Ishikawa (cell line): ENCODE measurements around the gene TXK.

Experiments used
- EP300 ChIP-seq: IDR thresholded peaks from 2 replicates; pipeline ENCODE4 v1.6.1; 2012; ENCODE audit warnings: borderline replicate concordance
- NFIC ChIP-seq: IDR thresholded peaks from 2 replicates; pipeline ENCODE4 v1.6.1; 2012
- REST ChIP-seq: IDR thresholded peaks from 2 replicates; pipeline ENCODE4 v1.6.1; 2012; ENCODE audit warnings: low read depth, mild to moderate bottlenecking
- TAF1 ChIP-seq: IDR thresholded peaks from 2 replicates; pipeline ENCODE4 v1.6.1; 2012; ENCODE audit warnings: low read depth, mild to moderate bottlenecking
- USF1 ChIP-seq: IDR thresholded peaks from 2 replicates; pipeline ENCODE4 v1.6.1; 2012
- YY1 ChIP-seq: IDR thresholded peaks from 2 replicates; pipeline ENCODE4 v1.6.1; 2012; ENCODE audit warnings: low read depth
- ZBTB7A ChIP-seq: IDR thresholded peaks from 2 replicates; pipeline ENCODE4 v1.6.1; 2012; ENCODE audit warnings: low read depth

- no peak for TF ChIP-seq YY1
- TF ChIP-seq NFIC = no peak
- no peak for TF ChIP-seq USF1
- TF ChIP-seq EP300 = no peak
- no peak for TF ChIP-seq TAF1
- no peak for TF ChIP-seq REST
- TF ChIP-seq ZBTB7A = no peak
Observed at GRCh38 chr4:48065587-48066052, 68.4 kb downstream of the TXK start.
